Skeletal muscle satellite cell (primary cell): ENCODE measurements around the gene LRCH1. TPM values are rescaled to one million over a fixed set of nuclear protein-coding genes. Genes with fewer than 3 reads are reported as not detected.

Experiments
- small RNA-seq: library from RNA; depleted of rRNA; stranded (forward); fragments of <200 nt; gene quantifications from one replicate; pipeline ENCODE3, GENCODE V24; 2012

Gene LRCH1

Small RNAs within 50 kb of the gene (small RNA-seq; reads per million reads assigned to genes)
- not detected for gene AL359880.1
